ENCODE results near the gene SFXN5. TPM values are rescaled to one million over a fixed set of nuclear protein-coding genes. Genes with fewer than 3 reads are reported as not detected.

SFXN5 gene
- total RNA-seq, 1 experiment from 2014 or later, result 31.3 TPM

DNA sequence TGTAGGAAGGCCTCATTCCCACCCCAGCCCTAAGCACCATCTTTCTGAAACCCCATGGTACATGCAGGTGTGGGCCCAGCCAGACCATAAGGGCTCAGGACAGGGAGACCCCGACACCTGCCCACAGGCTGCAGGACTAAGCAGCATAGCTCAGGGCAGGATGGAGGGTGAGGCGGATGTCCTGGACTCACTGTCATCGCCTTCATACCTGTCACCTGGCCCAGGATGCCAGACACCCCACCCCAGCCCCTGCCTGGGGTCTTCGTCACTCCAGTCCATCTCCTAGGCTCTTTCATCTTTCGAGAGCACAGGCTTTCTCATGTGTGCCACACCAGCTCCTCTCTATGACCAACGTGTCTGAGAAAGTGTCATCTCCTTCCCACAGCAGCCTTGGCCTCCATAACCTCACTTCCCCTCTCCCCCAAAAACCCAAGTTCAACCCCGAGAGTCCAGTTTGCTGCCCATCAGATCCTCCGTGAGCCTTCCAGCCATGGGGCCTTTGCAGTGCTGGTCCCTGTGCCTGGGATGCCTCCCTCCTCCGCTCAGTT is 82.7 kb downstream of the SFXN5 start:
- no peak for DNase-seq
- ChIA-PET CTCF (interaction anchor here (1.4 kb wide), 1 partner anchor 15 kb away, joined by 5 read pairs; no protein-coding TSS in a partner anchor), POLR2A (no interaction called here)
- H3K4me1 ChIP-seq, result peaks cover 12% of the 10 kb centered on the region
- H3K4me3 Mint-ChIP-seq (ENCODE audit: unreplicated experiment), result no peak overlapping the region
- no peaks in the 10 kb centered on the region for H3K9me3 ChIP-seq
- intact Hi-C loops (cut with micrococcal nuclease; ENCODE audit: unreplicated experiment), result no loop called here
- H3K36me3 ChIP-seq (ENCODE audit: control insufficient read depth, insufficient read depth, low read length), result no peaks in the 10 kb centered on the region
- no peaks in the 10 kb centered on the region for H3K27me3 Mint-ChIP-seq (ENCODE audit: insufficient read depth, unreplicated experiment)
- TF ChIP-seq, protein P1, sequence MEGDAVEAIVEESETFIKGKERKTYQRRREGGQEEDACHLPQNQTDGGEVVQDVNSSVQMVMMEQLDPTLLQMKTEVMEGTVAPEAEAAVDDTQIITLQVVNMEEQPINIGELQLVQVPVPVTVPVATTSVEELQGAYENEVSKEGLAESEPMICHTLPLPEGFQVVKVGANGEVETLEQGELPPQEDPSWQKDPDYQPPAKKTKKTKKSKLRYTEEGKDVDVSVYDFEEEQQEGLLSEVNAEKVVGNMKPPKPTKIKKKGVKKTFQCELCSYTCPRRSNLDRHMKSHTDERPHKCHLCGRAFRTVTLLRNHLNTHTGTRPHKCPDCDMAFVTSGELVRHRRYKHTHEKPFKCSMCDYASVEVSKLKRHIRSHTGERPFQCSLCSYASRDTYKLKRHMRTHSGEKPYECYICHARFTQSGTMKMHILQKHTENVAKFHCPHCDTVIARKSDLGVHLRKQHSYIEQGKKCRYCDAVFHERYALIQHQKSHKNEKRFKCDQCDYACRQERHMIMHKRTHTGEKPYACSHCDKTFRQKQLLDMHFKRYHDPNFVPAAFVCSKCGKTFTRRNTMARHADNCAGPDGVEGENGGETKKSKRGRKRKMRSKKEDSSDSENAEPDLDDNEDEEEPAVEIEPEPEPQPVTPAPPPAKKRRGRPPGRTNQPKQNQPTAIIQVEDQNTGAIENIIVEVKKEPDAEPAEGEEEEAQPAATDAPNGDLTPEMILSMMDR (IDR thresholded peaks at IDR 0.05; ENCODE audit: insufficient read depth in 1 of 2, low read depth in 1 of 2, low read length in 1 of 2, severe bottlenecking in 1 of 2, unreplicated experiment in 1 of 2), result no peak
- no peaks in the 10 kb centered on the region for H3K36me3 Mint-ChIP-seq (ENCODE audit: insufficient read depth, unreplicated experiment)
- H3K27ac Mint-ChIP-seq (ENCODE audit: unreplicated experiment), result no peak overlapping the region
- H3K4me3 ChIP-seq (ENCODE audit: low read depth, low read length), result no peak overlapping the region
- H3K4me1 Mint-ChIP-seq (ENCODE audit: low read depth, unreplicated experiment), result peaks cover 6% of the 10 kb centered on the region
- H3K9me3 Mint-ChIP-seq (ENCODE audit: unreplicated experiment), result no peaks in the 10 kb centered on the region
- BruUV-seq (replicated peaks), result no TSS peak
- no peaks in the 10 kb centered on the region for H3K27me3 ChIP-seq (replicated peaks; ENCODE audit: control insufficient read depth, insufficient read depth, low read length)

DNA sequence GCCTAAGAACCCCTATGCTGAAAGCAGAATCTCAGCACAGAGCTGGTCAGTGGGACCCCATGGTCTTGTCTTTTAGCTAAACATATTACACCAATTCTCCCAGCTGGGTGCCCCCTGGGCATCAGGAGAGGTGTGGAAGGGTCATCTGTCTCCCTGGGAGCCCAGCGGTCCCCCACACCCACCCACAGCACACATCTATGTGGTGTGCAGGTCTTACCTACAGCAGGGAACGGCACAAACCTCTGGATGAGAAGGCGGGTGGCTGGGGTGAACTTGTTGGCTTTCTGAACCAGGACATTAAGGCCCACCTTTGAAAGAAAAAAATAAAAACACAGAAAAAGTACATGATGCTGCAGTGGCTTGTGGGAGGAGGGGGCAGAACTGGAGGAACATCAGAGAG is 83.5 kb downstream of the SFXN5 start:
- no peak for DNase-seq
- no TSS peak for BruUV-seq (replicated peaks)
- H3K4me3 Mint-ChIP-seq (ENCODE audit: unreplicated experiment), result no peak overlapping the region
- TF ChIP-seq, protein P1 (IDR thresholded peaks at IDR 0.05; ENCODE audit: insufficient read depth in 1 of 2, low read depth in 1 of 2, low read length in 1 of 2, severe bottlenecking in 1 of 2, unreplicated experiment in 1 of 2), result no peak
- POLR2A ChIA-PET, result no interaction called here
- H3K27me3 Mint-ChIP-seq (ENCODE audit: insufficient read depth, unreplicated experiment), result no peaks in the 10 kb centered on the region
- Histone ChIP-seq H3K4me3 (ENCODE audit: low read depth, low read length) (no peak overlapping the region), H3K27me3 (replicated peaks; ENCODE audit: control insufficient read depth, insufficient read depth, low read length) (no peaks in the 10 kb centered on the region), H3K36me3 (ENCODE audit: control insufficient read depth, insufficient read depth, low read length) (no peaks in the 10 kb centered on the region), H3K4me1 (peaks cover 17% of the 10 kb centered on the region), H3K9me3 (no peaks in the 10 kb centered on the region)
- H3K36me3 Mint-ChIP-seq (ENCODE audit: insufficient read depth, unreplicated experiment), result no peaks in the 10 kb centered on the region
- CTCF ChIA-PET, result interaction anchor here (0.5 to 1.4 kb wide), 2 partner anchors 14 to 90 kb away, joined by 4 to 5 read pairs; no protein-coding TSS in a partner anchor
- peaks cover 10% of the 10 kb centered on the region for H3K4me1 Mint-ChIP-seq (ENCODE audit: low read depth, unreplicated experiment)
- no peak overlapping the region for H3K27ac Mint-ChIP-seq (ENCODE audit: unreplicated experiment)
- no peaks in the 10 kb centered on the region for H3K9me3 Mint-ChIP-seq (ENCODE audit: unreplicated experiment)
- intact Hi-C loops (cut with micrococcal nuclease; ENCODE audit: unreplicated experiment), result no loop called here

DNA sequence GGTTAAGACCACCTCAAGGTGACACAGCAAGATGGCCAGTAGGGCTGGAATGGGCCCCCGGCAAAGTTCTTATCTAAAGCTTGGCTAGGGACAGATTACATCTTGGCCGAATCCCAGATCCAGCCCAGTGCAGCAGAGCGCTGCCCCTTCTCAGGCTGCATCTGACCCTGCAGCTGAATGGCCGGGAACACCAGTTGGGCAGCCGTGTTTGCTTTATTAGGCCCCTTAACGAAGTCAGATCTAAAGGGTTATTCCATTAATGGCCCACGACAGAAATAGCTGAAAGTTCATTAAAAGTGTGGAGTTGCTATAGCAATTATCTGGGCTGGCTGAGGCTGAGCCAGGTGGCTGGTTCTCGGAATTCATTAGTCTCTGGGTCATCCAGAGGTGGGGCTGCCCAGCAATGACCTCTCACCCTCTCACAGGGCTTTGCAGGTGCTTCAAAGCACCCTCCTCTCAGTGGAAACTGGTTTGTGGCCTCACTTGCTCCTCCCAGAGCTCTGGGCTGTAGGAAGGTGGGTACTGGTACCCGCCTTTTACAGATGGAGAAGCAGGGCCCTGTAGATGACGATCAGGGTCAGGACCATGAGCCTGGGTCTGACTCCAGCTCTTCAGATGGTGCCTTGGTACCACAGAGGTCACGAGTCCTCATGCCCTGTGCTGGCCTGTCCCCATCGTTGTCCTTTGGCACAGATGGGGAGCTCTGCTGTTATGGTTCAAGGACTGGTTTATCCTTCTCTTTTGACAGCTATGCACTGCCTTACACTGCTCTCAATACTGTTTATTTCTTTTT is 85.4 kb downstream of the SFXN5 start:
- H3K27me3 Mint-ChIP-seq (ENCODE audit: insufficient read depth, unreplicated experiment), result no peaks in the 10 kb centered on the region
- no peak overlapping the region for H3K27ac Mint-ChIP-seq (ENCODE audit: unreplicated experiment)
- Histone ChIP-seq H3K36me3 (ENCODE audit: control insufficient read depth, insufficient read depth, low read length) (no peaks in the 10 kb centered on the region), H3K27me3 (replicated peaks; ENCODE audit: control insufficient read depth, insufficient read depth, low read length) (no peaks in the 10 kb centered on the region), H3K4me1 (peaks cover 18% of the 10 kb centered on the region), H3K9me3 (no peaks in the 10 kb centered on the region), H3K4me3 (ENCODE audit: low read depth, low read length) (no peak overlapping the region)
- intact Hi-C loops (cut with micrococcal nuclease; ENCODE audit: unreplicated experiment), result no loop called here
- ChIA-PET POLR2A (no interaction called here), CTCF (interaction anchor here (0.7 kb wide), 1 partner anchor 92 kb away, joined by 3 read pairs; no protein-coding TSS in a partner anchor)
- peak in 1 of 2 experiments; percentile 61 for DNase-seq
- no TSS peak for BruUV-seq (replicated peaks)
- TF ChIP-seq, protein P1 (IDR thresholded peaks at IDR 0.05; ENCODE audit: insufficient read depth in 1 of 2, low read depth in 1 of 2, low read length in 1 of 2, severe bottlenecking in 1 of 2, unreplicated experiment in 1 of 2), result no peak
- H3K4me3 Mint-ChIP-seq (ENCODE audit: unreplicated experiment), result no peak overlapping the region
- no peaks in the 10 kb centered on the region for H3K9me3 Mint-ChIP-seq (ENCODE audit: unreplicated experiment)
- no peaks in the 10 kb centered on the region for H3K36me3 Mint-ChIP-seq (ENCODE audit: insufficient read depth, unreplicated experiment)
- peaks cover 24% of the 10 kb centered on the region for H3K4me1 Mint-ChIP-seq (ENCODE audit: low read depth, unreplicated experiment)

Data from Caco-2 (cell line).